ENCODE data around the gene UGT3A1. TPM values are rescaled to one million over a fixed set of nuclear protein-coding genes. Genes with fewer than 3 reads are reported as not detected.
A peak's percentile ranks its signal among the peaks of the same experiment; 100 is the strongest.

The UGT3A1 gene
- total RNA-seq, 2 experiments from 2014 or later = not detected

GRCh38 chr5:35954175-35954574 lies 37.0 kb downstream of the UGT3A1 start:
- intact Hi-C loops (cut with micrococcal nuclease) = no loop called here
- CTCF ChIA-PET = no interaction called here
- DNase-seq = peak; percentile 47
- Mint-ChIP-seq H3K27me3 (peaks cover 42% of the 10 kb centered on the region), H3K36me3 (ENCODE audit: low read depth) (no peaks in the 10 kb centered on the region), H3K4me3 (no peak overlapping the region), H3K27ac (no peak overlapping the region), H3K9me3 (no peaks in the 10 kb centered on the region), H3K4me1 (ENCODE audit: low read depth) (peaks cover 5% of the 10 kb centered on the region)
- peak; percentile 77 for ATAC-seq
- no peak for TF ChIP-seq CTCF (IDR thresholded peaks at IDR 0.05)
- POLR2A ChIA-PET = no interaction called here

GRCh38 chr5:35947085-35947484 lies 44.1 kb downstream of the UGT3A1 start:
- Mint-ChIP-seq H3K27ac (no peak overlapping the region), H3K27me3 (peaks cover 8% of the 10 kb centered on the region), H3K4me3 (no peak overlapping the region), H3K36me3 (ENCODE audit: low read depth) (no peaks in the 10 kb centered on the region), H3K4me1 (ENCODE audit: low read depth) (no peaks in the 10 kb centered on the region), H3K9me3 (no peaks in the 10 kb centered on the region)
- intact Hi-C loops (cut with micrococcal nuclease) = no loop called here
- ChIA-PET CTCF (no interaction called here), POLR2A (no interaction called here)
- no peak for DNase-seq
- no peak for TF ChIP-seq CTCF (IDR thresholded peaks at IDR 0.05)
- no peak for ATAC-seq

- H3K27me3 Mint-ChIP-seq = peaks cover 8% of the 10 kb centered on the region
- no peak for ATAC-seq
- CTCF ChIA-PET = interaction anchor here (1.1 to 1.5 kb wide), 3 partner anchors 13 to 288 kb away, joined by 3 to 7 read pairs (median 4); no protein-coding TSS in a partner anchor
- no peak overlapping the region for H3K4me3 Mint-ChIP-seq
- H3K9me3 Mint-ChIP-seq = no peaks in the 10 kb centered on the region
- H3K4me1 Mint-ChIP-seq (ENCODE audit: low read depth) = no peaks in the 10 kb centered on the region
- TF ChIP-seq CTCF (IDR thresholded peaks at IDR 0.05) = no peak
- POLR2A ChIA-PET = no interaction called here
- H3K36me3 Mint-ChIP-seq (ENCODE audit: low read depth) = no peaks in the 10 kb centered on the region
- intact Hi-C loops (cut with micrococcal nuclease) = no loop called here
- H3K27ac Mint-ChIP-seq = no peak overlapping the region
- DNase-seq = no peak
Measured at GRCh38 chr5:35939639-35940038, 51.6 kb downstream of the UGT3A1 start.

- POLR2A ChIA-PET = no interaction called here
- DNase-seq (no peak), ATAC-seq (no peak)
- no peak within 1 kb of the TSS for H3K4me3 Mint-ChIP-seq
- no peak within 1 kb of the TSS for H3K27ac Mint-ChIP-seq
- H3K36me3 Mint-ChIP-seq (ENCODE audit: low read depth) = no peaks in the 10 kb centered on the region
- H3K9me3 Mint-ChIP-seq = no peaks in the 10 kb centered on the region
- peaks cover 8% of the 10 kb centered on the region for H3K27me3 Mint-ChIP-seq
- no peak for TF ChIP-seq CTCF (IDR thresholded peaks at IDR 0.05)
- H3K4me1 Mint-ChIP-seq (ENCODE audit: low read depth) = no peaks in the 10 kb centered on the region
- CTCF ChIA-PET = interaction anchor here (1.5 kb wide), 1 partner anchor 12 kb away, joined by 7 read pairs; no protein-coding TSS in a partner anchor
- intact Hi-C loops (cut with micrococcal nuclease) = no loop called here
Measured at GRCh38 chr5:35938568-35939227, 52.5 kb downstream of the UGT3A1 start, which contains the start of gene CAPSL. Gene CAPSL, minus strand, starts transcription at chr5:35938622. Its CDS starts 17,502 bp downstream, at chr5:35921120.

GRCh38 chr5:35926389-35927051 lies 64.7 kb downstream of the UGT3A1 start:
- peaks cover 38% of the 10 kb centered on the region for H3K4me1 Mint-ChIP-seq (ENCODE audit: low read depth)
- no peaks in the 10 kb centered on the region for H3K36me3 Mint-ChIP-seq (ENCODE audit: low read depth)
- CTCF ChIA-PET = interaction anchor here (0.5 to 9.1 kb wide), 61 partner anchors 9 to 839 kb away, joined by 3 to 151 read pairs (median 5); partner anchors contain the start of genes CAPSL, IL7R and SPEF2
- peaks cover 1% of the 10 kb centered on the region for H3K9me3 Mint-ChIP-seq
- peak; percentile 63 for ATAC-seq
- no peak overlapping the region for H3K27ac Mint-ChIP-seq
- TF ChIP-seq CTCF (IDR thresholded peaks at IDR 0.05) = peak; percentile 94
- DNase-seq = peak; percentile 79
- H3K4me3 Mint-ChIP-seq = peak overlapping the region; percentile 10
- POLR2A ChIA-PET = interaction anchor here (0.8 to 10.3 kb wide), 13 partner anchors 22 to 275 kb away, joined by 3 to 168 read pairs (median 4); partner anchors contain the start of gene IL7R
- H3K27me3 Mint-ChIP-seq = no peaks in the 10 kb centered on the region
- intact Hi-C loops (cut with micrococcal nuclease) = loop anchor here (1.0 to 5.0 kb wide), 2 partner anchors 275 to 839 kb away; no protein-coding TSS in a partner anchor
